Measurements from ENCODE around the gene HS6ST2. TPM values are rescaled to one million over a fixed set of nuclear protein-coding genes. Genes with fewer than 3 reads are reported as not detected.
"Not testable (repeated sequence)": the region's sequence is repeated elsewhere in the genome, so short reads cannot be mapped to it uniquely, and the experiment has no call there.

HS6ST2 gene
- total RNA-seq, 1 experiment from 2014 or later, result 13.4 TPM

- Histone ChIP-seq H4K20me1 (ENCODE audit: insufficient read depth) (no peaks in the 10 kb centered on the region), H3K9me2 (ENCODE audit: insufficient read depth) (no peaks in the 10 kb centered on the region), H3K4me1 (replicated peaks; ENCODE audit: insufficient read depth) (no peaks in the 10 kb centered on the region), H2AFZ (no peak overlapping the region), H3K9me3 (ENCODE audit: insufficient read depth, low read depth) (no peaks in the 10 kb centered on the region), H3K27ac (no peak overlapping the region), H3K4me2 (no peak overlapping the region), H3K36me3 (ENCODE audit: low read depth) (no peaks in the 10 kb centered on the region), H3K27me3 (ENCODE audit: insufficient read depth, low read depth) (no peaks in the 10 kb centered on the region), H3F3A (ENCODE audit: insufficient read depth, low read depth) (no peaks in the 10 kb centered on the region), H3K4me3 (no peak overlapping the region), H3K79me2 (ENCODE audit: low read depth) (no peaks in the 10 kb centered on the region)
- ChIA-PET POLR2A (ENCODE audit: unreplicated experiment) (no interaction called here), CTCF (no interaction called here)
- TF ChIP-seq EZH2 (IDR thresholded peaks at IDR 0.05; ENCODE audit: low read depth) (no peak), CTCF (conservative IDR thresholded peaks at IDR 0.05) (no peak)
- no TSS peak for BruUV-seq (replicated peaks)
- intact Hi-C loops (cut with micrococcal nuclease; ENCODE audit: unreplicated experiment), result no loop called here
- DNase-seq, result no peak
Observed at GRCh38 chrX:132986556-132986955, 28.1 kb upstream of the HS6ST2 start.

DNA sequence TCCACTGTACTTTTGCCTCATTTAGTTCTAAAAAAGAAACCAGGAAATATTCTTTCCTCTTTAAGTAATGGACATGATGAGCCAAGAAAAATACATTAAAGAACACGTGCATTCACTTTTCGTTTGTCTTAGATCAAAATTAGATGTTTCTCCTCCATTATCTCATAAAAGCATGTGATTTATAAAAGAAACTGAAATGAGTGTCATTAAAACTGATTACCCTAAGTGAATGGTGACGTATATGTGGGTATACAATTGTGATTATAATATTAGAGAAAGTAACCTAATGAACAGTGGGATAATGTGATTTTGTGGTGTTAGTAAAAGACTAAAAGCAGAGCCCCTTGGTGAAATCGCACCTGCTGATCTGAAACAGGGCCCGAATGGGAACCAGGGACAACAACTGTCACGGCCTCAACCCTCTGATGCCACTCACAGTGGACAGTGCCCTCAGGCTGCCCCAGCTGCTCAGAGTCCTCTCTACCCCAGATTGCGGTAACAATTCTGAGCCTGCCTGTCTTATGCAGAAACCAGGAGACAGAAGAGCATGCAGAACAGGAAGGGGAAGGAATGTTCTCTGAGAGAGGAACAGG, 25.7 kb upstream of the HS6ST2 start:
- DNase-seq, result no peak
- Histone ChIP-seq H3K79me2 (ENCODE audit: low read depth) (no peaks in the 10 kb centered on the region), H3K27ac (no peak overlapping the region), H3K9me3 (ENCODE audit: insufficient read depth, low read depth) (no peaks in the 10 kb centered on the region), H4K20me1 (ENCODE audit: insufficient read depth) (no peaks in the 10 kb centered on the region), H3K4me3 (no peak overlapping the region), H3K9me2 (ENCODE audit: insufficient read depth) (no peaks in the 10 kb centered on the region), H3F3A (ENCODE audit: insufficient read depth, low read depth) (no peaks in the 10 kb centered on the region), H3K4me1 (replicated peaks; ENCODE audit: insufficient read depth) (no peaks in the 10 kb centered on the region), H3K4me2 (no peak overlapping the region), H3K27me3 (ENCODE audit: insufficient read depth, low read depth) (no peaks in the 10 kb centered on the region), H2AFZ (no peak overlapping the region), H3K36me3 (ENCODE audit: low read depth) (no peaks in the 10 kb centered on the region)
- ChIA-PET POLR2A (ENCODE audit: unreplicated experiment) (interaction anchor here (0.7 kb wide), 1 partner anchor 9 kb away, joined by 11 read pairs; no protein-coding TSS in a partner anchor), CTCF (no interaction called here)
- BruUV-seq (replicated peaks), result no TSS peak
- intact Hi-C loops (cut with micrococcal nuclease; ENCODE audit: unreplicated experiment), result no loop called here
- TF ChIP-seq EZH2 (IDR thresholded peaks at IDR 0.05; ENCODE audit: low read depth) (no peak), CTCF (conservative IDR thresholded peaks at IDR 0.05) (no peak)

DNA sequence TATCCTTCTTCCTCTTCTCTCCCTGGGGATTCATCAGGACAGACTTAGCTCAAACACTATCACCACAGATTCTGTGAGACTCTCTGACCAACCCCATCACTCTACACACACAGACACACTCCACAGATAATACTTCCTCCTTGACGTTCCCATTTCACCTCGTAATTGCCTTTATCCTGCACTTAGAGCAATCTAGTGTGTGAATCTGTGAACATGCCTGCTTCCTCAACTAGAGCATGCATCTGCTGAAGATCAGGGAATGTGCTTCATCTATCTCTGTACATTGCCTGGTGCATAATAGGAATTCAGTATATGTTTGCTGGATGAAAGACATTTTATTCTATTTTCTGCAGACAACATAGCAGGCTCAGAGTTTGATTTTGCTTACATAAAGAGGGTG, 25.1 kb upstream of the HS6ST2 start:
- H2AFZ ChIP-seq, result no peak overlapping the region
- no peaks in the 10 kb centered on the region for H3F3A ChIP-seq (ENCODE audit: insufficient read depth, low read depth)
- H3K9me3 ChIP-seq (ENCODE audit: insufficient read depth, low read depth), result no peaks in the 10 kb centered on the region
- H3K4me2 ChIP-seq, result no peak overlapping the region
- H3K4me1 ChIP-seq (replicated peaks; ENCODE audit: insufficient read depth), result no peaks in the 10 kb centered on the region
- no peak overlapping the region for H3K4me3 ChIP-seq
- CTCF ChIA-PET, result no interaction called here
- TF ChIP-seq CTCF (conservative IDR thresholded peaks at IDR 0.05) (no peak), EZH2 (IDR thresholded peaks at IDR 0.05; ENCODE audit: low read depth) (no peak)
- H3K27ac ChIP-seq, result no peak overlapping the region
- H3K36me3 ChIP-seq (ENCODE audit: low read depth), result no peaks in the 10 kb centered on the region
- POLR2A ChIA-PET (ENCODE audit: unreplicated experiment), result interaction anchor here (0.7 kb wide), 1 partner anchor 9 kb away, joined by 11 read pairs; no protein-coding TSS in a partner anchor
- no peaks in the 10 kb centered on the region for H3K27me3 ChIP-seq (ENCODE audit: insufficient read depth, low read depth)
- H3K79me2 ChIP-seq (ENCODE audit: low read depth), result no peaks in the 10 kb centered on the region
- intact Hi-C loops (cut with micrococcal nuclease; ENCODE audit: unreplicated experiment), result no loop called here
- no TSS peak for BruUV-seq (replicated peaks)
- H3K9me2 ChIP-seq (ENCODE audit: insufficient read depth), result no peaks in the 10 kb centered on the region
- H4K20me1 ChIP-seq (ENCODE audit: insufficient read depth), result no peaks in the 10 kb centered on the region
- no peak for DNase-seq

GRCh38 chrX:132980035-132980434, 21.6 kb upstream of the HS6ST2 start:
- H3K36me3 ChIP-seq (ENCODE audit: low read depth); H3K4me3 ChIP-seq; H3K4me2 ChIP-seq; DNase-seq; H3F3A ChIP-seq (ENCODE audit: insufficient read depth, low read depth); H2AFZ ChIP-seq; BruUV-seq (replicated peaks); H4K20me1 ChIP-seq (ENCODE audit: insufficient read depth); H3K27me3 ChIP-seq (ENCODE audit: insufficient read depth, low read depth); CTCF ChIA-PET; POLR2A ChIA-PET (ENCODE audit: unreplicated experiment); intact Hi-C loops (cut with micrococcal nuclease; ENCODE audit: unreplicated experiment); H3K9me3 ChIP-seq (ENCODE audit: insufficient read depth, low read depth); H3K79me2 ChIP-seq (ENCODE audit: low read depth); H3K27ac ChIP-seq; H3K9me2 ChIP-seq (ENCODE audit: insufficient read depth); H3K4me1 ChIP-seq (replicated peaks; ENCODE audit: insufficient read depth): not testable (repeated sequence)

Measured in PC-9 (cell line).